Measurements from ENCODE around the gene CHRNB4.
A peak's percentile ranks its signal among the peaks of the same experiment; 100 is the strongest.

Gene CHRNB4

DNA sequence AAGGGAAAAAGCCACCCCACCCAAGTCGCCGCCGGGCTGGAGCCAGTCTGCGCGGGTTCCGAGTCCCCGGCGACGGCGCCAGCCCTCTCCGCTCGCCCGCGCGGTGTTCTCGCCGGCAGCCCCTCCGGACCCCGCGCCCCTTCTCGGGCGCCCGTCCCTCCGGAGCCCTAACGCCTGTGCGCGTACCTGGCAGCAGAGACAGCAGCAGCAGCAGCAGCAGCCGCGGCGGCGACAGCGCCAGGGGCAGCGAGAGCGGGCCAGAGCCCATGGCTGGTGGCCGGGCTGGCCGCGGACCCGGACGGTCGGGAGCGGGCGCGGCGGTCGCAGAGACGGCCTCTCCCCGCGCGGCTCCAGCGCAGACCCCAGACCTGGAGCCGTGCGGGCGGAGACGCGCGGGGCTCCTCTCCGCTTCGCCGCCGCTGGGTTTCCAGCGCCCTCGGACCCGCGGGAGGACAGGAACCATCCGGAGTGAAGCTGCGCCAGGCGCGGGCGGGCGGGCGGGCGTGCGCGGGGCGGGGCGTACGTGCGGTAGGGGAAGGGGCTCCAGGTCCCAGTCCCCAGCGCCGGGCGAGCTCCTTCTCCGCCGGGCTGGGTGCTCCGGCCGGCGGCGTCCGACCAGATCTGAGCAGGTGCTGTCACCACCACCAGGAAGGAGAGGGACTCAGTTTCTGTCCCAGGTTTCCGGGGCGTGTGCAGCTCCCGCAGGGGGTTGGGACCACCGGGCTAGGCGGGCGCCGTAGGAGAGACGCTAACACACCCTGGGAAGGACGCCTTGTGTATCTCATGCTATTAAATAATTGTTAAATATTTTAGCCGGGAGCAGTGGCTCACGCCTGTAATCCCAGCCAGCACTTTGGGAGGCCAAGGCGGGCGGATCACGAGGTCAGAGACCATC is 20.2 kb downstream of the CHRNB4 start, which contains the start of gene CHRNA3:
Gene CHRNA3, minus strand, starts transcription at position 470 of the 895 bp plus-strand sequence. Its CDS starts 202 bp downstream, at position 268.
- H3K4me3 ChIP-seq (replicated peaks; ENCODE audit: low read depth, low read length), result no peak within 1 kb of the TSS
- no peak for TF ChIP-seq CTCF (IDR thresholded peaks at IDR 0.05; ENCODE audit: low read depth, low read length, missing control alignments)
- no peak for DNase-seq (ENCODE audit: extremely low read depth, low read depth)

DNA sequence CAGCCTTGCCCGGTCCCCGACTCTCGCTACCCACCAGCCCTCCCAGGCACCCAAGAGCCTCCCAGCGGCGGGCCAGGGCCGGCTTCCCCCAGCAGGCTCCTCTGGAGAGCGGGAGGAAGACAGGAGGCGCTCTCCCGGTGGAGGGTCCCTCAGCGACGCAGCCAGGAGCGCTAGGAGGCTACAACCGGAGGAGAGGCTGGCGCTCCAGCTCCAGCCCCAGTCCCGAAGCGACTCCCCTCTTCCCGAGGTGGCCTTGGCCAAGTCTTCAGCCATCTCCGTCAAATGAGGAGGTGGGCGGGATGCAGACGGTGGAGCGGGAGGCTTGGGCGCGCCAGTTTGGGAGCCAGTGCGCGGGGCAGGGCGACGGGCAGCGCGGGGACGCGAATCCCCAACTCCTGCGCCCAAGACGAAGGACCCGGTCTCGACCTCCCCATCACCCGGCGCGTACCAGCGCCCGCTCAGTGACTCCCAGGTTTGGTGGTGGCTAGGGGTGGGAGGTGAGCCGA is 20.9 kb downstream of the CHRNB4 start:
- TF ChIP-seq CTCF (IDR thresholded peaks at IDR 0.05; ENCODE audit: low read depth, low read length, missing control alignments), result peak; percentile 20
- no peak overlapping the region for H3K4me3 ChIP-seq (replicated peaks; ENCODE audit: low read depth, low read length)
- DNase-seq (ENCODE audit: extremely low read depth, low read depth), result no peak

DNA sequence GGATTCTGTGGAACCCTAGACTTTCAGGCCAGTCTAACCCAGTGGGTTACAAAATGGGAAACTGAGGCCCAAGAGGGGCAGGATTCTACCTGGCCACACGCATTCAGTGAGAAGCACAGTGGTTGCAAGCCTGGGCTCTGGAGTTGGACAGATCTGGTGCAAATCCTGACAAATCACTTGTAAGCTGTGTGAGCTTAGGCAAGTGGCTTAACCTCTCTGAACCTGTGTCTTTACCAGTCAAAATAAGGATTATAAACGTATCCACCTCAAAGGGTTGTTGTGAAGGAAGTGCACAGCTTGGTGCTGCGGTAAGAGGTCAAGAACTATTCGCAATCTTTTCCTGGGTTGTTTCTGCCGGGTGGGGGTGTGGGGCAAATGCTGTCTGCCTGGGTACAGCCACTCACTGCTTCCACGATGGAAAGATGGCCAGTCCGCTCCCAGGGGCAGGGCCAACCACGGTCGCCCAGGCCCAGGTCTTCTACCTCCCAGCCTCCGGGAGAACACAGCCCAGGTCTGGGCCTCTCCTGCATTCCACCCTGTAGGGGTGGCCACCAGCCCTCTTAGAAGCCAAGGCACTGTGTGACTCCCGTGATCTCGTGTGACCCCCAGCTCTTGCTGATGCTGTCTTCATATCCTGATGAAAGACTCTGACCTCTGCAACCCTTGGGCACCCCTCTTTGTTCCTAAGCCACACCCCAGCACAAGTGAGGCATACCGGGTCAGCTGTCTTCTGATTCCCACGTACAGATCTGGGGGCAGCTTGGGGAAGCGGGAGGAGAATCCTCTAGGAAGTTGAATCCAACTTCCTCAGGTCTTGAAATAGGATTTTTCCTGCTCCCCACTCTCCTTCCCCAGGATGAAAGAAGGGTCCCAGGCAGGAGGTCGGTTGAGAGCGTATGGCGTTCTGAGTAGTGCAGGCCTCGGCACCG is 21.7 kb downstream of the CHRNB4 start:
- DNase-seq (ENCODE audit: extremely low read depth, low read depth), result no peak
- TF ChIP-seq CTCF (IDR thresholded peaks at IDR 0.05; ENCODE audit: low read depth, low read length, missing control alignments), result no peak
- H3K4me3 ChIP-seq (replicated peaks; ENCODE audit: low read depth, low read length), result no peak overlapping the region

GRCh38 chr15:78618490-78618934 is 22.5 kb downstream of the CHRNB4 start:
- DNase-seq (ENCODE audit: extremely low read depth, low read depth), result peak; percentile 72
- peak; percentile 86 for TF ChIP-seq CTCF (IDR thresholded peaks at IDR 0.05; ENCODE audit: low read depth, low read length, missing control alignments)
- H3K4me3 ChIP-seq (replicated peaks; ENCODE audit: low read depth, low read length), result no peak overlapping the region

DNA sequence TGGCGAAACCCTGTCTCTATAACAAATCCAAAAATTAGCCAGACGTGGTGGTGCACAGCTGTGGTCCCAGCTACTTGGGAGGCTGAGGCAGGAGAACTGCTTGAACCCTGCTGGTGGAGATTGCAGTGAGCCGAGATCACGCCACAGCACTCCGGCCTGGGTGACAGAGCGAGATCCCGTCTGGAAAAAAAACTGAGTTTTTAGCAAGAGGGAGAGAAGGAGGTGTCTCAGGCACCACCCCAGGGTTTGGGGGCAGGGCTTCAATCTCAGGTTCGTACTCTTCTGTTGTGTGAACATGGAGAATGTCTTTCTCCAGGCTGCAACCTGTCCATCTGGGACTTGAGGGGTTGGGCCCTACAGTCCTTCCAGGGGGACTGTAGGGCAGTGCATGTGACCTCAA is 22.9 kb downstream of the CHRNB4 start:
- no peak for TF ChIP-seq CTCF (IDR thresholded peaks at IDR 0.05; ENCODE audit: low read depth, low read length, missing control alignments)
- no peak for DNase-seq (ENCODE audit: extremely low read depth, low read depth)
- no peak overlapping the region for H3K4me3 ChIP-seq (replicated peaks; ENCODE audit: low read depth, low read length)

- no peak for TF ChIP-seq CTCF (IDR thresholded peaks at IDR 0.05; ENCODE audit: low read depth, low read length, missing control alignments)
- no peak overlapping the region for H3K4me3 ChIP-seq (replicated peaks; ENCODE audit: low read depth, low read length)
- no peak for DNase-seq (ENCODE audit: extremely low read depth, low read depth)
These were observed 23.5 kb downstream of the CHRNB4 start for GRCh38 chr15:78617516-78617915.

Measured in HFF-Myc (cell line).